GM19372 (cell line): ENCODE measurements around the gene RDH13.

Experiments
- ATAC-seq: cut with Tn5 transposase; IDR thresholded peaks from one replicate; pipeline ENCODE4 v1.9.1; 2021; ENCODE audit warnings: mild to moderate bottlenecking, low read depth, moderate library complexity; ENCODE audit not compliant: unreplicated experiment

Gene RDH13

DNA sequence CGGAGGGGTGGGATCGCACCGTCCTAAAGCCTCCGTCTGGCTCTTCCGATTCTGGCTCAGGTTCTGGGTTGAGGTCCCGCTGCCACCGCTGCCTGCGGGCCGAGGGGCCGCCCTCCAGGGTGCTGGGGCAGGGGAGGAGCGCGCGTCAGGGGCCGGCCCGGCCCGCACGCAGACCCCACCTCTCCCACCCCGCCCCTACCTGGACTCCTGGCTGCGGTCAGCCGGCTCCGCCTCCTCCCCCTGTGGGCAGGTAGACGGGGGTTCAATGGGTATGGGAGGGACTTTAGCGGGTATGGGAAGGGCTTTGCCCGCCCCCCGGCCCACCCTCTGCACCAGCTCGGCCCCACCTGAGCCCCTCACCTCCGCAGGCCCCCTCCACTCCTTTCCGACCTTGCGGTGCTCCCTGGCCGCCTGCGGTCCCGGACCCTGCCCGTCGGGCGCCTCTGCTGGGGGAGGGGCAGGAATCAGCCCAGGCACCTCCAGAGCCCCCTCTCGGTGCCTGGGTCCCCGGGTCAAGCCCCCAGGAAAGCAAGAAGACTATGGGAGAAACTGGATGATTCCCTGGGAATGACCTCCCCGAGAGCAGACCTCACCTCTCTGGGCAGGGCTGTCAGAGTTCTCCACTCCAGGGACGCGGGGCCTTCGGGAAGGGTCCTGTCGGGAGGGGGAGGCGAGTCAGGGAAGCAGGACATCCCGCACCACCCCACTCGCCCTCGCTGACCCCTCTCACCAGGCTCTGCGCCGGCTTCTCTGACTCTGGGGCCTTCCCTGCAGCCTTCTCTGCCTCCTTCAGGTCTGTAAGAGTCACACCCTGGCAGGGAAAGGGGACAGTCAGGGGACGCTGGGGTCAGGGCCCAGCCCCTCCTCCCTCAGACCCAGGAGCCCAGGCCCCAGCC lies 29.7 kb upstream of the RDH13 start:
- no peak for ATAC-seq

DNA sequence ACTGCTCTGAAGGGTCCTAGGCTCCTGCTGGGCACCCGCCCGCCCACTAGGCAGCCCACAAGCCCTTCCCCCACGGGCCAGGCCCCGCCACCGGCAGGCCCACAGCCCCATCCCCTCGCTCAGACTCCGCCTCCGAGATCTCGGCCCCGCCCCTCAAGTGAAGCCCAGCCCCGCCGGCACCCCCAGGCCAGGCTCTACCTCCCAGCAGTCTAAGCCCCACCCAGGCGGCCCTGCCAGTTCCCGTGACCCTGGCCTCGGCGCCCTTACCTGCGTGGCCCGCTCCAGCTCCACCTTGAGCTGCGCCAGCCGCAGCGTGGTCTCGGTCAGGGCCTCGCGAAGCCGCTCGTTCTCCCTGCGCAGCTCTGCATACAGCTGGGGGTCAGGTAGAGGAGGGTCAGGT lies 29.0 kb upstream of the RDH13 start:
- ATAC-seq = no peak

DNA sequence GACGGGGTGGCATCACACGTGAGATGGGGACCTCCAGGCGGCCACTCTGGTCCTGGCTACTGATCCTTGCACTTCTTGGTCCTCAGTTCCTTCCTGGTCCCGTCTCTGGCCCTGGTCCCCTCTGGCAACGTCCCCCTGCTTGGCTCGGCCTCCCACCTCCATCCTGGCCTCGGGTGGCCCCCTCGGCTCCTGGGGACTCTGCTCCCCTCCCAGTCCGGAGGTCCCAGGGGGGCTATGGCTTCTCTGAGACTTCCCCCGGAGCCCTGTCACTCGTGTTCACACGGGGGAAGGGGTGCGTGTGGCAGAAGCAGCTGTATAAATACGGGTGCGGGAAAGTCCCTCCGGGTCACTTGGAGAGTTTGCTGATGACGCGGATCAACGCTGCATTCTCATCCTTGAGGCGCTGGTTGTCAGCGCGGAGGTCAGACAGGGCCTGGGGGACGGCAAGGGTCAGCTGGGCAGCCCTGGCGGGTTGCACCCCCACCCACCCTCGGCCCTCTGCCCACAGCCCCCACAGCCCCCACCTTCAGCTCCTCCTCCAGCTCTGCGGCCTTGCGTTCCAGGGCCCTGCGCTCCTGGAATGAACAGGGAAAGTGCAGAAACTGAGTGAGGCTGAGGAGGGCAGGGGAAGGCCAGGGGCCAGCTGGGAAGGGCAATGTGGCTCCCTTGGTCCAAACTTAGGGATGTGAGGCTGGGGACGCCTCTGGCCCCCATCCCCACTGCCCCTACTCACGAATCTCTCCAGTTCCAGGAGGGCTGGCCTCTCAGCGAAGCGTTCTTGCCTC lies 28.4 kb upstream of the RDH13 start:
- ATAC-seq = no peak

DNA sequence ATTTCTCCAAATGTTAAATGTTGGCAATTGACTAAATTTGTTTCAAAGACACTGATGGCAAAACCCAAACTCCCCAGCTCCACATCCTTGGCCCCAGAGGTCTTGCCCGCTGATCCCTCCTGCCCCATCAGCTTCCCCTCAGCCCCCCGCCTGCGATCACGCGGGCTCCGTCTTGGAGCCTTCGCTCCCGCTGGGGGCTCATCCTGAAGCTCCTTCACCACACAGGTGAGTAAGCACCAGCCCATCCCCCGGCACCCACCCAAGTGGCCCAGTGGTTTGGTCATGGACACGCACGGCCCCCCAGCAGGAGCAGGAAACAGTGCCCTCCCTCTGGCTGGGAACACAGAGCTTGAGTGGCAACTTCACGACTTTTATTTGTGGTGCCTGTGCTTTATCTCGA lies 27.6 kb upstream of the RDH13 start:
- no peak for ATAC-seq

DNA sequence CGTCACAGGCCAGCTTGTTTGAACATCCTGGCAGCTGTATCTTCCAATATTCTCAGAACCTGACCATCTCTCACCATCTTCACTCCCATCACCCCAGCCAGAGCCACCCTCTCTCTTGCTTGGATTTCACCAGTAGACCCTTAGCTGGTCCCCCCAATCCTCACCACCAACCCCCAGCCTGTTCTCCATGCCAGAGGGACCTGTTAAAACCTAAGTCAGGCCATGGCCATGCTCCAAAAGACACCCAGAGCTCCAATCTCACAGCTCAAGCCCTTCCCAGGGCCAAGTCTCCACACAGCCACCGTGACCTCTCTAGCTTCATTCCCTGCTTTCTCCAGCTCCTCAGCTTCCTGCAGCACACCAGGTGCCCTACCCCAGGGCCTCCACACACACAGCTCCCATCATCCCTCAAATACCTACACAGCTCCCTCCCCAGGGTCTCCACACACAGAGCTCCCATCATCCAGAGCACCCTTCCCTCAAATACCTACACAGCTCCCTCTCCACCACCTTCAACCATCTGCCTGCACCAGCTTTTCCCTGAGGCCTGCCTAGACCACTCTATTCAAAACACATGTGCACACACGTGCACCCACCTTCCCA lies 26.5 kb upstream of the RDH13 start:
- ATAC-seq = no peak

DNA sequence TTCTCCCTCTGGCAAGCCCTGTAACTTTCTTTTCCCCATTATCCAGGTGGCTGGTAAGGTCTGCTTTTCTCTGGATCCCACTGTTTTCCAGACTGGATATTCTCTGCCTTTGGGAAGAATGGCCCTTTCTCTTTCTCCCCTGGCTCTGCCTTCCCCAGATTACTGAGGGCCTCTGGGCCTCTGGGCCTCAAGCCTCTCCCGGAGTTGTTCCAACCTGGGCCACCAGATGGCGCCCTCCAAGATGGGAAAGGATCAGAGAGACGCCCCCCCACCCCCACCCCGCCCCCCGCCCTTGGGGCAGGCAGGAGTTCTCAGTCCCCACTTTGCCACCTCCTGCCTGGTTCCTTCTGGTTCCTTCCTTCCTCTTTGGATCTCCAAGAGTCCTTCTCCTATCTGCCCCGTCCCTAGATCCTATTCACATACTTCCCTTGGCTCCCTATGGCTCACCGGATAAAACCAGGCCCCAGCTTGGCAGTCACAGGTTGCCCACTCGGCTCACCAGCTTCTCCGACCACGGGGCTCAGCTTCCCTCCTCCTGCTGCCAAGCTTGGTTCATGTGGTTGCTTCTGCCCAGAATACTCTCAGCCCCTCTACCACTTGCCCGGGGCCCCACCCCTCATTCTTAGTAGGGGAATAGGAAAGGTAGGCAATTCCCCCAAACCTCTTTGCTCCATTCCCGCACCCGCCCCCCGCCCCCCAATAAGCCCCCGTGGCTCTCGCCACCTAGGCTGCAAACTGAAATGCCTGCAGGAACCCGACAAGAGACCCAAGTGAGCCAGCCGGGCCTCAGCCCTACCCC lies 25.8 kb upstream of the RDH13 start:
- ATAC-seq = no peak

DNA sequence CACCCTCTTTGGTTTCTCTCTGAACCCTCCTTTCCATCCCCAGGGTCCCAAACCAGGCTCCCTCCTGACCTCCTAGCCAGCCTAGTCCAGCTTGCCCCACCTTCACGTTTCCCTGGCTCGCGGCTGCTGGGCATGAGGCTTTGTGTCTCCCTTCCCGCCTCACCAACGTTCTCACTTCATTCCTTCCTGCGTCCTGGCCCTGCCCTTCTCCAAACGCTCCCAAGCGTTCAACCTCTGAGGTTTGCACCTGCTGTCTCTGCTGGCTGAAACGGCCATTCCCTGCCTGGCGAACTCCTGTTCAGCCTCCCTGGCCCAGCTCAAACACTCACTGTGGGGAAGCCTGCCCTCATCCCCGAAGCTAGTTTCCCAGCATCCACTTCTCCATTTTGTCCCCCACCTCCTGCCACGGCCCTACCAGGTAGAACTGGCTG lies 25.1 kb upstream of the RDH13 start:
- no peak for ATAC-seq

DNA sequence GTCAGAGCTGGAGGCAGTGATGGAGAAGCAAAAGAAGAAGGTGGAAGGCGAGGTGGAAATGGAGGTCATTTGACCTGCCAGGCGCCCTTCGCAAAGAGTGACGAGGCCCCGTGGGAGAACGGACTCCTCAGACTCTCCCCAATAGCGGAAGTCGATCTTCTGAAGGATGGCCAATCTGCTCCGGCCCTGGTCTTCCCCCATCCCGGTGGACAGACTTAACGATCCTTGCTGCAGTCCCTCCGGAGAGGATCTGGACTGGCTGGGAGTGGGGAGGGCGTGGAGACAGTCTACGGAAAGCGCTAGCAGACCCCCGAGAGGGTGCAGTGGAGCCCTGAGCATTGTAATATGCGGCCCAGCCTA lies 24.6 kb upstream of the RDH13 start:
- ATAC-seq = no peak

DNA sequence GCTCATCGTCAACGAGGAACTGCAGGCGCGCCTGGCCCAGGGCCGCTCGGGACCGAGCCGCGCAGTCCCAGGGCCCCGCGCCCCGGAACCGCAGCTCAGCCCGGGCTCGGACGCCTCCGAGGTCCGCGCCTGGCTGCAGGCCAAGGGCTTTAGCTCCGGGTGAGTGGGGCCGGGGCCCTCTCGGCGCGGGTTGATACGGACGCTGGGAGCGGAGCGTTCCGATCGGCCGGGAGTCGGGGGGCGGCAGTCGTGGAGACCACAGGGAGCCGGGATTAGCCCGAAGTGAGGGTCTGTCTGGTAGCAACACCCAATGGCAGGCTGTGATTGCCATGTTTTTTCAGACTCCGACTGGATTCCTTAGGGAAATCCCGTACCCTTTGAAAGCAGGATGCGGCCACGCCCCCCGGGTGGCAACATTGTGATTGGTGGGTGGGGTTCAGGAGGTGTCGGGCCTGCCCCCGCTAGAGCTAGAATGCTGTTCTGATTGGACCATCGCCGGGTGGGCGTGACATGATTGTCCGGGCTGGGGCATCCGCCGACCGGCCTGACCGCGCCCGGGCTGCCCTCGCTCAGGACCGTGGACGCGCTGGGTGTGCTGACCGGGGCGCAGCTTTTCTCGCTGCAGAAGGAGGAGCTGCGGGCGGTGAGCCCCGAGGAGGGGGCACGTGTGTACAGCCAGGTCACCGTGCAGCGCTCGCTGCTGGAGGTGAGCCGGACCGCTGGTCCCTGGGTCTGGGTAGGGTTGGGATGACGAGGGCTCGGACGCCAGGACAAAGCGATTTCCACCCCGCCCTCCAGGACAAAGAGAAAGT lies 24.0 kb upstream of the RDH13 start:
- no peak for ATAC-seq

DNA sequence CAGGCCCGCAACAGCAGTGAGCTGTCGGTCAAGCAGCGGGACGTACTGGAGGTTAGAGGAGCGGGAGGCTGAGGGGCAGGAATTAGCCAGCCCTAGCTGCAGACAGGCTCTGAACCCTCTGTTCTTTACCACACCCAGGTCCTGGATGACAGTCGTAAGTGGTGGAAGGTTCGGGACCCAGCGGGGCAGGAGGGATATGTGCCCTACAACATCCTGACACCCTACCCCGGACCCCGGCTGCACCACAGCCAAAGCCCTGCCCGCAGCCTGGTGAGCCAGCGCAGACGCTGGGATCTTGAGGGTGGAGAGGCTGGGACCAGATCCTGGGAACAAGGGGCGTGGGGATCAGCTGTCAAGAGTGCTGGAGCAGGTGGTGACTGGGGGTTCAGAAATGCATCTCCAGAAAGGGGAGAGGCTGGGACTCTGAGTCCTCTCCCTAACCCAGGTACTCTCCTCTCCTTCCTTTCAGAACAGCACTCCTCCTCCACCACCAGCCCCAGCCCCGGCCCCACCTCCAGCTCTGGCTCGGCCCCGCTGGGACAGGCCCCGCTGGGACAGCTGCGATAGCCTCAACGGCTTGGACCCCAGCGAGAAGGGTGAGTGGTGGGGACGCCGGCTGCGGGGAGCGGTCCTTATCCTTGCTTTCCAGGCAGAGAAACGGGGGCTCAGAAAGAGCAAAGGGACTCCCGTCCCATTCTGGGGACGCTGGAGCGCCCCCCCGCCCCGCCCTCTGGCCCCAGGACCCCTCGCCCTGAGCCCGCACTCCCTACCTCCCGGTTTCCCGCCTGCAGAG lies 23.2 kb upstream of the RDH13 start:
- no peak for ATAC-seq

DNA sequence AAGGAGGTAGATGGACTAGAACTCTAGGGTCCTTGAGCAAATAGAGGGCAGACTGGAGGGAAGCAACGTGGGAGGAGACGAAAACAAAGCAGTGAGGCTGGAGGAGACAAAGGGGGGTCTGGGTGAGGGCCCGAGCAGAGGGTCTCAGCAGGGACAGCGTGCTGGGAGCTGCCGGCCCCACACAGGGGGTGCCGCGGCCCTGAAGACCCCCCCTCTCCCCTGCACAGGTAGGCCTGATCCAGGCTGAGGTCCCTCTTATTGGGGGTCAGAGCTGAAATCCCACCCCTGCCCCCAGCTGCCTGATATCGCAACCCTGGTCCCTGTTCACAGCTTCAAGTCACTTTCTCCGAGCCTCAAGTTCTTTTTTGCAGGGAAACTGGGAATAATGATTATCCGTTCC lies 21.5 kb upstream of the RDH13 start:
- no peak for ATAC-seq

DNA sequence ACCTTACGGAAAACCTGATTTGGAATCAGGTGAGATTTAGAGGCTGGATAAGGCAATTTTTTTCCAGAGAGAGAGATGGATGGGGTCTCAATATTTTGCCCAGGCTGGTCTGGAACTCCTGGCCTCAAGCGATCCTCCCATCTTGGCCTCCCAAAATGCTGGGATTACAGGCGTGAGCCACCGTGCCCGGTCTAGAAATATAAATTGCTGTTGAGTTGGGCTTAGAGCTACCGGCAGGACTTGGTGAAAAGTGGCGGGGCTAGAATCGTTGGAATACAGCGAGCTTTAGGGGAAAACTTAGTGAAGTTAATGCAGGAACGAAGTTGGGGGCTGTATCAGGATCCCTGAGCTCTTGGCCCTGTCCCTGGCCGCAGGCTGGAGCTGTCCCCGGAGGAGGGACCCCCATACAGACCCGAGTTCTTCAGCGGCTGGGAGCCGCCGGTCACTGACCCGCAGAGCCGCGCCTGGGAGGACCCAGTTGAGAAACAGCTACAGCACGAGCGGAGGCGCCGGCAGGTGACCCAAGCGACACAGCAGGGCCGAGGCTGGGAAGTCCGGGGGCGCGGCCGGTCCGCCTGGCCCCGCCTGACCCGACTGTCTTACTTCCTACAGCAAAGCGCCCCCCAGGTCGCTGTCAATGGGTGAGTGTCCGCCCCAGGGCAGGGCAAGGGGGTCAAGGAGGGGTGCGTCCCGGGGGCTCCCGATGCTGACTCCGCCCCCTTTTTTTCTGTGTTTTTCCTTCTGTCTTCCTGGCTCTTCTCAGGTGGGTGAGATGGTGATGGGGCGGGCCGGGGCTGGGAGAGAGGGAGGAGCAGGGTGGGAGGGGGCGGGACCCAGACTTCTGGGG lies 20.3 kb upstream of the RDH13 start:
- no peak for ATAC-seq

DNA sequence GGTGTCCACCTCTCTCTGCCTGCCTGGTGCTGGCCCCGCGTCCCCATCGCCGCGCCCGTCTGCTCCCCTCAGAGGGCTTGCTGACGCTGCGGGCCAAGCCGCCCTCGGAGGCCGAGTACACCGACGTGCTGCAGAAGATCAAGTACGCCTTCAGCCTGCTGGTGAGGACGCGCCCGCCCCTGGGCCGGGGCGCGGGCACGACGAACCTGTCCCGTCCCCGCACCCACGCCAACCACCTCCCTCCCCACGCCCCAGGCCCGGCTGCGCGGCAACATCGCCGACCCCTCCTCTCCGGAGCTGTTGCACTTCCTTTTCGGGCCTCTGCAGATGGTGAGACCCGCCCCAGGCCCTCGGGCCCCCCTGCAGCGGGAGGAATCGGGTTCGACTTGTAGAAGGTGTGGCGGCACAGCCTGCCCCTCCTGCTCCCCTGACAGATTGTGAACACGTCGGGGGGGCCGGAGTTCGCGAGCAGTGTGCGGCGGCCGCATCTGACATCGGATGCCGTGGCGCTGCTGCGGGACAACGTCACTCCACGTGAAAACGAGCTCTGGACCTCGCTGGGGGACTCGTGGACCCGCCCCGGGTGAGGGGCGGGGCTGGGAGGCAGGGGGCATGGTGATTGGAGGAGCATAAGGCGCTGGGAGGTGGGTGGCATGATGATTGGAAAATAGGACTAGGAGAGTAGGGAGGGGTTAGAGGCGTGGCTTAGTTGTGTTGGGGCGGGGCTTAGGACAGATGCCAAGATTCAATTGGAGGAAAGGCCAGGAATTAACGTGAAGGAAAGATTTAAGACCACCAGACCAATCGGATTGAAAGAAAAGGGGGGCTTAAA lies 19.3 kb upstream of the RDH13 start:
- no peak for ATAC-seq

DNA sequence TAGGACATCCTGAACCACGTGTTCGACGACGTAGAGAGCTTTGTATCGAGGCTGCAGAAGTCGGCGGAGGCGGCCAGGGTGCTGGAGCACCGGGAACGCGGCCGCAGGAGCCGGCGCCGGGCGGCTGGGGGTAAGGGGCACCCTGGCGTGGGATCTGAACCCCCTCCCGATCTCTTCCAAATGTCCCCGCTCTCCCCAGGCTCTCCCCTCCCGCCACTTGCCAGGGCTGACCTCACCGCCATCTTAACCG lies 18.7 kb upstream of the RDH13 start:
- no peak for ATAC-seq

DNA sequence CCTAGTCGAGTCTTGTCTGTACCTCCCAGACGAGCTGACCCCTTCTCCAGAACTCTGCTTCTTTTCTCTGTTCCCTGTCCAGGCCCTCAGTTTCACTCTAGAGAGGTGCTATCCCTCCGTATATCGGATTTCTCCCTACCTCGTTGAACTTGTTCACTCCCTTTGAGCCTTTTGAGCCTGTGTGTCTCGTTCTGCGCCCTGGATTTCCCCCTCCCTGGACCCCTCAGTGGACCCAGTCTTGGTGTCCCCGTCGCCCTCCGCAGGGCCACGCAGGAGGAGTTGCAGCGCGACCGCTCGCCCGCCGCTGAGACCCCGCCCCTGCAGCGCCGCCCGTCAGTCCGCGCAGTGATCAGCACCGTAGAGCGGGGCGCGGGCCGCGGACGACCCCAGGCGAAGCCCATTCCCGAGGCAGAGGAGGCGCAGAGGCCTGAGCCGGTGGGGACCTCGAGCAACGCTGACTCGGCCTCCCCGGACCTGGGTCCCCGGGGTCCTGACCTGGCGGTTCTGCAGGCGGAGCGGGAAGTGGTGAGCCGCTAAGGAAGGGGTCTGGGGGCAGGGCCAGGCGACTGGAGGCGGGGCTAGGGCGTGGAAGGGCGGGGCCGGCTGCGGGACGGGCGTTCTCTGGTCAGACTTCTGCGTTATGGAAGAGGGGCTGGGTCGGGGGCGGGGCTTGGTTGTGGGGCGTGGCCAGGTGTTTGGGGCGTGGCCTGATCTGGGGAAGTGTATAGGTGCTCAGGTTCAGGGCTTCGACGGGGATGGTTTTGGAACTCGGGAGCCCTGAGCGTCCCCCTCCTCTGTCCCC lies 18.2 kb upstream of the RDH13 start:
- ATAC-seq = no peak

DNA sequence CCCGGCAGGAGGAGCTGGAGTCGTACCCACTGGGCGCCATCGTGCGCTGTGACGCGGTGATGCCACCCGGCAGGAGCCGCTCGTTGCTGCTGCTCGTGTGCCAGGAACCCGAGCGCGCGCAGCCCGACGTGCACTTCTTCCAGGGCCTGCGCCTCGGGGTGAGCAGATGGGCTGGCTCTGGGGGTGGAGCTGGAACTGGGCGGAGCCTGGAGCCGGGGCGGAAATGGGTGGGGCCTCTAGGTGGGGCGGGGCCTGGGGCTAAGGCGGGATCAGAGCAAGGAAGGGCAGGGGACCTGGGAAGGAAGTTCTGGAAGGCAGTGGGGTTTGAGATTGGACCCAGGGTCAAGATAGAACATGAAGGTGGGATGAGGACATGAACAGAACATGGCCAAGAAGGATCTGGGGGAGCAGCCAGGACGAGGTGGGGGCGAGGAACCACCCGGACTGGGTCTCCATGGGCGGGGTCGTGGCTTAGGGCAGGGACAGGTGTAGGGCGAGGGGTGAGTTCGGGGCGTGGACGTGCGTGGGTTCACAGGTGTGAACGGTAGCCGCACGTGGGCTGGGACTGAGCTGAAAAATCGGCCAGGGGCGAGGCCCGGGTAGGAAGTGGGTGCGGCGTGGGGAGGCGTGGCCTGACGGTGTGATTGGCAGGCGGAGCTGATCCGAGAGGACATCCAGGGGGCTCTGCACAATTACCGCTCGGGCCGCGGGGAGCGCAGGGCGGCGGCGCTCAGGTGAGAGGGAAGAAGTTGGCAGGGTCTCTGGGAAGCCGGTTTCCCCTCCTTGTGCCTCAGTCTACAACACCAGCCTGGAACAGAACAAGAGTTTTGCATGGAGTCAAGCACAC lies 17.4 kb upstream of the RDH13 start:
- no peak for ATAC-seq
